SH-SY5Y (cell line): ENCODE data around the gene STK17B.

ENCODE experiments used
- GATA2 ChIP-seq: IDR thresholded peaks from 2 replicates; pipeline ENCODE4 v1.6.1; 2011; ENCODE audit warnings: mild to moderate bottlenecking, low read depth, low read length
- GATA3 ChIP-seq: IDR thresholded peaks from 2 replicates; pipeline ENCODE4 v1.6.1; 2011; ENCODE audit warnings: low read depth, mild to moderate bottlenecking, low read length, moderate library complexity

- no peak for TF ChIP-seq GATA2
- no peak for TF ChIP-seq GATA3
Measured at GRCh38 chr2:196104066-196104465, 67.3 kb downstream of the STK17B start.
